HG02610 (cell line): ENCODE results near the gene POLD3.
"Not testable (repeated sequence)": the region's sequence is repeated elsewhere in the genome, so short reads cannot be mapped to it uniquely, and the experiment has no call there.

Experiments
- ATAC-seq: cut with Tn5 transposase; IDR thresholded peaks from one replicate; pipeline ENCODE4 v1.9.1; 2021; ENCODE audit warnings: mild to moderate bottlenecking, moderate library complexity; ENCODE audit not compliant: unreplicated experiment

The POLD3 gene

GRCh38 chr11:74581954-74582547 lies 10.3 kb upstream of the POLD3 start:
- ATAC-seq: no peak

- ATAC-seq: no peak
Measured at GRCh38 chr11:74583024-74583624, 9.3 kb upstream of the POLD3 start.

- not testable (repeated sequence) for ATAC-seq
Measured at GRCh38 chr11:74590492-74590891, 1.9 kb upstream of the POLD3 start.

GRCh38 chr11:74592063-74592440 lies 330 bp upstream of the POLD3 start:
- ATAC-seq: peak; percentile 8

GRCh38 chr11:74593463-74593862 lies 1.1 kb downstream of the POLD3 start:
- no peak for ATAC-seq

GRCh38 chr11:74602637-74603556 lies 10.5 kb downstream of the POLD3 start:
- ATAC-seq: no peak

GRCh38 chr11:74603845-74604244 lies 11.5 kb downstream of the POLD3 start:
- ATAC-seq: no peak

GRCh38 chr11:74604311-74604710 lies 11.9 kb downstream of the POLD3 start:
- no peak for ATAC-seq

- ATAC-seq: no peak
Measured at GRCh38 chr11:74605403-74605802, 13.0 kb downstream of the POLD3 start.

- no peak for ATAC-seq
Measured at GRCh38 chr11:74608431-74608830, 16.0 kb downstream of the POLD3 start.

GRCh38 chr11:74611369-74611861 lies 19.0 kb downstream of the POLD3 start:
- no peak for ATAC-seq

GRCh38 chr11:74612877-74613276 lies 20.5 kb downstream of the POLD3 start:
- no peak for ATAC-seq

GRCh38 chr11:74615311-74615710 lies 22.9 kb downstream of the POLD3 start:
- no peak for ATAC-seq

- ATAC-seq: no peak
Measured at GRCh38 chr11:74615988-74616387, 23.6 kb downstream of the POLD3 start.

- no peak for ATAC-seq
Measured at GRCh38 chr11:74620531-74620930, 28.1 kb downstream of the POLD3 start.

- no peak for ATAC-seq
Measured at GRCh38 chr11:74626130-74626529, 33.7 kb downstream of the POLD3 start.

GRCh38 chr11:74626604-74627003 lies 34.2 kb downstream of the POLD3 start:
- no peak for ATAC-seq

GRCh38 chr11:74627381-74627780 lies 35.0 kb downstream of the POLD3 start:
- ATAC-seq: no peak

GRCh38 chr11:74630043-74630442 lies 37.7 kb downstream of the POLD3 start:
- no peak for ATAC-seq

- no peak for ATAC-seq
Measured at GRCh38 chr11:74633406-74634393, 41.3 kb downstream of the POLD3 start.

GRCh38 chr11:74634537-74634936 lies 42.2 kb downstream of the POLD3 start:
- no peak for ATAC-seq
